ENCODE results near the gene SNAI3.

DNA sequence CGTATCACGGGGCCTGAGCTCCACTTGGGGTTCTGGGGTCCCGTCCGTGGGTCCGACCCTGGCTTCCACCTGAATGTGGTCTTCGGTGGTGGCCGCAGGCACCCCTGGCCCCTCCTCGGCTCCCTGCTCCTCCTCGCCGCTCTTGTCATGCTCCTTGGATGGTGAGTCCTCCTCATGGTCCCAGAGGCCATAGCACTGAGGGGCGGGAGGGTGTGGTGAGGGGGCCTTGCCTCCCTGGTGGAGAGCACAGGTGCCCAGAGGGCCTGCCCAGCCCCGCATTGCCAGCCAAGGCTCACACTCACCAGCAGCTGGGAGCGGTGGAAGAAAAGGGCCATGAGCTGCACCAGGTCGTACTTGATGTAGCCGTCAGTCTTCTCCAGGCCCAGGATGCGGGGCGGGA, 34.9 kb upstream of the SNAI3 start:
- no peak for TF ChIP-seq MYNN (IDR thresholded peaks at IDR 0.05)
- TF ChIP-seq MYNN (CRISPR knock-in tag; IDR thresholded peaks at IDR 0.05) = no peak
- no peak for TF ChIP-seq ZBTB49 (CRISPR knock-in tag; IDR thresholded peaks at IDR 0.05; ENCODE audit: borderline replicate concordance)

All from K562 (cell line).